MCF 10A (cell line): ENCODE results near the gene FGF1. TPM values are rescaled to one million over a fixed set of nuclear protein-coding genes. Genes with fewer than 3 reads are reported as not detected.

Source experiments
- BruUV-seq: library from RNA; stranded (reverse); fragments of 400-500 nt; replicated peaks from 2 replicates; lab custom pipeline; 2021; lab: Mats Ljungman, UMichigan
- CTCF ChIA-PET: fragments of 300-600 bp; sonication (Branson Sonifier 250); formaldehyde crosslinking; extraction: SDS; loops from one replicate; lab custom pipeline; 2021; ENCODE audit warnings: antibody characterized with exemption, inconsistent platforms; lab: Yijun Ruan, JAX
- POLR2A ChIA-PET: fragments of 300-600, 350-650 bp; sonication (Branson Sonifier 250); formaldehyde crosslinking; extraction: SDS; loops from one replicate; lab custom pipeline; 2020; ENCODE audit warnings: antibody characterized with exemption, inconsistent platforms; lab: Yijun Ruan, JAX
- DNase-seq: peaks from one replicate; pipeline ENCODE4 v3.0.0-alpha.2; 2018; ENCODE audit not compliant: unreplicated experiment
- H3K27ac Mint-ChIP-seq: one replicate; pipeline ENCODE4 v1.8.0; 2022; ENCODE audit warnings: mild to moderate bottlenecking, low read depth, mixed read lengths; ENCODE audit not compliant: unreplicated experiment
- H3K27me3 Mint-ChIP-seq: one replicate; pipeline ENCODE4 v1.8.0; 2022; ENCODE audit warnings: mixed read lengths; ENCODE audit not compliant: insufficient read depth, unreplicated experiment
- H3K36me3 Mint-ChIP-seq: one replicate; pipeline ENCODE4 v1.8.0; 2022; ENCODE audit warnings: mild to moderate bottlenecking, moderate library complexity, mixed read lengths; ENCODE audit not compliant: insufficient read depth, unreplicated experiment
- H3K4me1 Mint-ChIP-seq: one replicate; pipeline ENCODE4 v1.8.0; 2022; ENCODE audit warnings: mixed read lengths; ENCODE audit not compliant: insufficient read depth, unreplicated experiment
- H3K4me3 Mint-ChIP-seq: one replicate; pipeline ENCODE4 v1.8.0; 2022; ENCODE audit warnings: mild to moderate bottlenecking, moderate library complexity, mixed read lengths; ENCODE audit not compliant: unreplicated experiment
- H3K9me3 Mint-ChIP-seq: one replicate; pipeline ENCODE4 v1.8.0; 2022; ENCODE audit warnings: mixed read lengths; ENCODE audit not compliant: unreplicated experiment
- intact Hi-C: fragments of 100-400 bp; cut with micrococcal nuclease; formaldehyde crosslinking; loops from 2 replicates; pipeline ENCODE4 v1.14.1; 2022
- total RNA-seq: library from RNA; stranded (reverse); gene quantifications from 2 replicates; pipeline ENCODE4 v1.2.3, GENCODE V29; 2022
- TF ChIP-seq, protein P1 (sequence below): fragments of 200-600 bp; IDR thresholded peaks from one replicate; pipeline ENCODE4 v1.8.0; 2022; ENCODE audit warnings: antibody characterized with exemption, mild to moderate bottlenecking; ENCODE audit not compliant: unreplicated experiment

The FGF1 gene
- total RNA-seq, 1 experiment from 2014 or later, result 0.65 TPM

DNA sequence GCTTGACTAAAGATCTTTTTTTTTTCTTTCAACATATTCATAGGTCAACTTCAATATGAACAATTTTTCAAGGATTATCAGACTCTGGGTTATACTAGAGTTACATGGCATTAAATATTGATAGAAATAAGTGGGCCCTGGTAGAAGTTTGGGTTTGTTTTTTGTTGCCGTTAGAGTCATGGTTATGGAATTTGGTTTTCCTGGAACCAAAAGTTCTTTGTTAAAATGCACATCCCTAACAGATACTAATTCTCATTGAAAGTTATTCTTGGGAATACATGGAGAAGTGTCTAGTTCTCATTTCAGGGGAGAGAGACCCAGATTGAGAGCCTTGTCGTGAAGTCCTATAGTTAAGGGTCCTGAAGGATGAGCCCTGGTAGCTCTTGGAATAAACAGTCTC lies 124.9 kb downstream of the FGF1 start:
- ChIA-PET CTCF (interaction anchor here (1.0 to 3.0 kb wide), 2 partner anchors 12 to 36 kb away, joined by 3 to 11 read pairs; no protein-coding TSS in a partner anchor), POLR2A (interaction anchor here (0.9 kb wide), 1 partner anchor 234 kb away, joined by 3 read pairs; no protein-coding TSS in a partner anchor)
- H3K4me1 Mint-ChIP-seq, result no peaks in the 10 kb centered on the region
- TF ChIP-seq, protein P1, sequence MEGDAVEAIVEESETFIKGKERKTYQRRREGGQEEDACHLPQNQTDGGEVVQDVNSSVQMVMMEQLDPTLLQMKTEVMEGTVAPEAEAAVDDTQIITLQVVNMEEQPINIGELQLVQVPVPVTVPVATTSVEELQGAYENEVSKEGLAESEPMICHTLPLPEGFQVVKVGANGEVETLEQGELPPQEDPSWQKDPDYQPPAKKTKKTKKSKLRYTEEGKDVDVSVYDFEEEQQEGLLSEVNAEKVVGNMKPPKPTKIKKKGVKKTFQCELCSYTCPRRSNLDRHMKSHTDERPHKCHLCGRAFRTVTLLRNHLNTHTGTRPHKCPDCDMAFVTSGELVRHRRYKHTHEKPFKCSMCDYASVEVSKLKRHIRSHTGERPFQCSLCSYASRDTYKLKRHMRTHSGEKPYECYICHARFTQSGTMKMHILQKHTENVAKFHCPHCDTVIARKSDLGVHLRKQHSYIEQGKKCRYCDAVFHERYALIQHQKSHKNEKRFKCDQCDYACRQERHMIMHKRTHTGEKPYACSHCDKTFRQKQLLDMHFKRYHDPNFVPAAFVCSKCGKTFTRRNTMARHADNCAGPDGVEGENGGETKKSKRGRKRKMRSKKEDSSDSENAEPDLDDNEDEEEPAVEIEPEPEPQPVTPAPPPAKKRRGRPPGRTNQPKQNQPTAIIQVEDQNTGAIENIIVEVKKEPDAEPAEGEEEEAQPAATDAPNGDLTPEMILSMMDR, result no peak
- H3K9me3 Mint-ChIP-seq, result no peaks in the 10 kb centered on the region
- BruUV-seq, result no TSS peak
- H3K36me3 Mint-ChIP-seq, result no peaks in the 10 kb centered on the region
- intact Hi-C loops, result no loop called here
- no peak overlapping the region for H3K4me3 Mint-ChIP-seq
- DNase-seq, result no peak
- H3K27me3 Mint-ChIP-seq, result no peaks in the 10 kb centered on the region
- no peak overlapping the region for H3K27ac Mint-ChIP-seq

DNA sequence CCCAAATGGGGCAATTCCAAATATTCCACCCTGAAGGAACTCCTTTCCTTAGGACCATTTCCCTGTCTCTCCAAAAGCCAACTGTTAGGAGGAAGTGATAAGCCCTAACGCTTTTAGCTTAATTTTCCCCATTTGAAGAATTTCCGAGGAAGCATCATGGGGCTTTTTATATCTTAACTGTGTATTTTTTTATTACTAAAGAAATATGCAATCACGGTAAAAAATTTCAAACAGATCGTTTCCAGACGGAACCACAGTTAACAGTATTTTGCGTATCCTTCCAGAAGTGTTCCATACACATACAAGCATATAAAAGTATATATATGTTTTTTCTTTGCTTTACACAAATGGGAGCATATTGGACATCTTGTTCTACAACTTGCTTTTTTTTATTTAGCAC lies 133.8 kb downstream of the FGF1 start:
- no peak overlapping the region for H3K27ac Mint-ChIP-seq
- H3K36me3 Mint-ChIP-seq, result no peaks in the 10 kb centered on the region
- TF ChIP-seq, protein P1, result no peak
- CTCF ChIA-PET, result interaction anchor here (0.7 to 11.2 kb wide), 6 partner anchors 10 to 405 kb away, joined by 3 to 158 read pairs (median 4); no protein-coding TSS in a partner anchor
- no peaks in the 10 kb centered on the region for H3K27me3 Mint-ChIP-seq
- H3K4me3 Mint-ChIP-seq, result no peak overlapping the region
- BruUV-seq, result no TSS peak
- no peak for DNase-seq
- no peaks in the 10 kb centered on the region for H3K9me3 Mint-ChIP-seq
- H3K4me1 Mint-ChIP-seq, result peaks cover 9% of the 10 kb centered on the region
- intact Hi-C loops, result no loop called here
- POLR2A ChIA-PET, result no interaction called here

DNA sequence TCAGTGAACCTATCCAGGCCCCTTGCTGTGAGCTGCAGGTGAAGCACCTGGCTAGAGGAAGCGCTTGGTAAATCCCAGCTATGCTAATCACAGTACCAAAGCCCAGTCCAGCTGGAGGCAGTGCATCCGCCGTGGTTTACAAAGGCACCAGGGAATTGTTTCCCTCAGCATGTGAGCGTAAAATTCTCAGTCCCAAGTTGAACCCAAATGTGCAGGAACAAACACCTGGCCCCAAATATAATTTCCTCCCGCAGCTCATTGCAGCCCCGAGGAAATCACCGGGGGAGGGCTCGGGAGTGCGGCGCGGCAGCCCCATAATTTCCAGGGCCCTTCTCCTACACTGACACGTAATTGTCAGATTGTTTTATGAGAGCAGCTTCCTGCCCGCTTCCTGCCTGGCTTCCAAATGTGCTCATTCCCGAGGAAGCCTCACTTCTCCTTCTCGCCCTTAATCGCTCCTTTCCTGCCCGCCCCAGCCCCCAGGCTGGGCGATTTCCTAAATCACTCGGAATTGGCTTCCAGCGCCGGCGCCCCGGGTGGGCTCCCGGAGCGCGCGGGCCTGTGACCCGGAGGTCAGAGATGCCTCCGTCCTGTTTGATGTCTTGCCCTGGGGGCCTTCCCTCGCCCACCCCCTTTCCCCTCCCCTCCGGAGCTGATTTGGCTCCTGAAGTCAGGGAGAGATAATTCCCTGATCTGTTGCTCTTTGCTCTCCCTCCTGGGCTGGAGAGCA lies 134.4 kb downstream of the FGF1 start:
- BruUV-seq, result no TSS peak
- intact Hi-C loops, result no loop called here
- Mint-ChIP-seq H3K9me3 (no peaks in the 10 kb centered on the region), H3K36me3 (no peaks in the 10 kb centered on the region), H3K27ac (no peak overlapping the region), H3K4me3 (no peak overlapping the region), H3K27me3 (no peaks in the 10 kb centered on the region), H3K4me1 (peaks cover 9% of the 10 kb centered on the region)
- no peak for DNase-seq
- TF ChIP-seq, protein P1, result no peak
- ChIA-PET POLR2A (interaction anchor here (0.6 kb wide), 1 partner anchor 511 kb away, joined by 4 read pairs; no protein-coding TSS in a partner anchor), CTCF (interaction anchor here (0.6 to 11.2 kb wide), 5 partner anchors 11 to 404 kb away, joined by 3 to 158 read pairs (median 3); no protein-coding TSS in a partner anchor)

DNA sequence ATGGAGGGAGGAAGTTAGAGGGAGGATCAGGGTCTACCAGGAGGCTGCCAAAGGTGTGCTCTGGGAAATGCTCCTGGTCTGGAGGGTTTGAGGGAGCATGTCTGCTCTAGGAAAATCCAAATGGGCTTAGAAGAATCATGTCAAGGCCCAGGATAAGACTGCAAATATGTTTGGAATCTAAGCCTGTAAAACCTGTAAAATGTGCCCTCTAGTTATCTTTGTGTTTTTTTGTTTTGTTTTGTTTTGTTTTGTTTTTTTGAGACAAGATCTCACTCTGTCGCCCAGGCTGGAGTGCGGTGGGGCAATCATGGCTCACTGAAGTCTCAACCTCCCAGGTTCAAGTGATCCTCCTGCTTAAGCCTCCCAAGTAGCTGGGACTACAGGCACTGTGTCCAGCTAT lies 135.4 kb downstream of the FGF1 start:
- Mint-ChIP-seq H3K4me1 (peaks cover 13% of the 10 kb centered on the region), H3K27ac (no peak overlapping the region), H3K36me3 (no peaks in the 10 kb centered on the region), H3K9me3 (no peaks in the 10 kb centered on the region), H3K4me3 (no peak overlapping the region), H3K27me3 (no peaks in the 10 kb centered on the region)
- DNase-seq, result no peak
- POLR2A ChIA-PET, result no interaction called here
- intact Hi-C loops, result no loop called here
- TF ChIP-seq, protein P1, result no peak
- BruUV-seq, result no TSS peak
- CTCF ChIA-PET, result interaction anchor here (0.6 to 11.2 kb wide), 10 partner anchors 10 to 836 kb away, joined by 3 to 158 read pairs (median 4); no protein-coding TSS in a partner anchor
